CD14-positive monocyte (primary cell): ENCODE measurements around the gene FAF1. TPM values are rescaled to one million over a fixed set of nuclear protein-coding genes. Genes with fewer than 3 reads are reported as not detected.

Experiments used
- DNase-seq, 3 donors: peaks; one replicate each; pipeline ENCODE4 v3.0.0-alpha.2; 2011 to 2022
- H2AFZ ChIP-seq: 2 replicates; pipeline ENCODE4 v1.6.0; 2012; ENCODE audit warnings: mild to moderate bottlenecking, low read depth, low read length, inconsistent platforms; ENCODE audit not compliant: insufficient read depth, poor library complexity, severe bottlenecking
- H3K27ac ChIP-seq, 2 donors: 1 replicate in 1 of 2; 2 replicates in 1 of 2; pipeline ENCODE4 v1.5.1; 2012 to 2013; ENCODE audit warnings: low read length in 2 of 2, control low read depth in 1 of 2, inconsistent platforms in 1 of 2, low read depth in 1 of 2, mild to moderate bottlenecking in 1 of 2
- H3K27me3 ChIP-seq, 2 donors: one replicate each; pipeline versions ENCODE4 v1.6.0 to v1.6.1; 2011 to 2013; ENCODE audit warnings: low read length in 2 of 2; ENCODE audit not compliant: control insufficient read depth in 2 of 2, insufficient read depth in 2 of 2
- H3K36me3 ChIP-seq, 2 donors: replicated peaks in 1 of 2; 1 replicate in 1 of 2; 2 replicates in 1 of 2; pipeline versions ENCODE4 v1.5.1 to v1.6.1; 2012 to 2013; ENCODE audit warnings: low read length in 2 of 2, control low read depth in 1 of 2, inconsistent platforms in 1 of 2, mild to moderate bottlenecking in 1 of 2; ENCODE audit not compliant: insufficient read depth in 2 of 2, control insufficient read depth in 1 of 2
- H3K4me1 ChIP-seq, 2 donors: 1 replicate in 1 of 2; 2 replicates in 1 of 2; pipeline versions ENCODE4 v1.5.1 to v1.6.1; 2012 to 2013; ENCODE audit warnings: low read length in 2 of 2, control low read depth in 1 of 2, inconsistent platforms in 1 of 2, mild to moderate bottlenecking in 1 of 2, moderate library complexity in 1 of 2; ENCODE audit not compliant: insufficient read depth in 2 of 2, control insufficient read depth in 1 of 2
- H3K4me2 ChIP-seq: replicated peaks from 2 replicates; pipeline ENCODE3; 2012; ENCODE audit warnings: low read length, moderate library complexity, mild to moderate bottlenecking; ENCODE audit not compliant: poor library complexity, severe bottlenecking; ENCODE audit errors: extremely low read depth
- H3K4me3 ChIP-seq, 3 experiments: fragments of 200-600 bp in 1 of 3; sonication (generic) in 1 of 3; replicated peaks in 1 of 3; 1 replicate in 2 of 3; 2 replicates in 1 of 3; pipeline ENCODE4 v1.5.1; 2011 to 2013; ENCODE audit warnings: low read length in 3 of 3, mild to moderate bottlenecking in 3 of 3, control low read depth in 2 of 3, low read depth in 2 of 3, inconsistent platforms in 1 of 3, moderate library complexity in 1 of 3
- H3K79me2 ChIP-seq: 2 replicates; pipeline ENCODE4 v1.6.0; 2012; ENCODE audit warnings: mild to moderate bottlenecking, control low read depth, inconsistent platforms, low read length, moderate library complexity; ENCODE audit not compliant: insufficient read depth
- H3K9ac ChIP-seq: 2 replicates; pipeline ENCODE4 v1.6.0; 2017; ENCODE audit warnings: low read length, mild to moderate bottlenecking; ENCODE audit not compliant: insufficient read depth, poor library complexity, severe bottlenecking
- H3K9me3 ChIP-seq, 2 donors: replicated peaks in 1 of 2; 1 replicate in 1 of 2; 2 replicates in 1 of 2; pipeline versions ENCODE4 v1.5.1 to v1.6.1; 2012 to 2013; ENCODE audit warnings: low read length in 2 of 2, control low read depth in 1 of 2; ENCODE audit not compliant: control insufficient read depth in 1 of 2, insufficient read depth in 1 of 2
- H4K20me1 ChIP-seq: 2 replicates; pipeline ENCODE4 v1.6.0; 2012; ENCODE audit warnings: mild to moderate bottlenecking, low read length, control low read depth, moderate library complexity; ENCODE audit not compliant: insufficient read depth
- H3K27ac Mint-ChIP-seq, 7 donors: one replicate each; pipeline ENCODE4 v1.8.0; 2020; ENCODE audit warnings: mild to moderate bottlenecking in 7 of 7, mixed read lengths in 7 of 7, moderate library complexity in 6 of 7, inconsistent platforms in 2 of 7
- H3K27me3 Mint-ChIP-seq, 3 donors: one replicate each; pipeline ENCODE4 v1.8.0; 2021 to 2022; ENCODE audit warnings: low read depth in 3 of 3, mild to moderate bottlenecking in 3 of 3, mixed read lengths in 3 of 3, moderate library complexity in 3 of 3, inconsistent platforms in 1 of 3
- H3K36me3 Mint-ChIP-seq, 2 donors: one replicate each; pipeline ENCODE4 v1.8.0; 2020; ENCODE audit warnings: mixed read lengths in 2 of 2, inconsistent platforms in 1 of 2, mild to moderate bottlenecking in 1 of 2
- H3K4me1 Mint-ChIP-seq: one replicate; pipeline ENCODE4 v1.8.0; 2020; ENCODE audit warnings: mild to moderate bottlenecking, mixed read lengths
- H3K4me3 Mint-ChIP-seq, 2 donors: one replicate each; pipeline ENCODE4 v1.8.0; 2020; ENCODE audit warnings: mild to moderate bottlenecking in 2 of 2, mixed read lengths in 2 of 2, moderate library complexity in 1 of 2
- H3K9me3 Mint-ChIP-seq, 7 donors: one replicate each; pipeline ENCODE4 v1.8.0; 2020 to 2022; ENCODE audit warnings: mixed read lengths in 7 of 7, mild to moderate bottlenecking in 6 of 7, moderate library complexity in 6 of 7, inconsistent platforms in 2 of 7
- WGBS: methylation state at CpG from one replicate; pipeline ENCODE4 v1.1.5; 2013; ENCODE audit warnings: missing lambda C conversion rate; ENCODE audit not compliant: insufficient coverage; 5-methylcytosine and 5-hydroxymethylcytosine counted together
- intact Hi-C, 2 donors: fragments of 100-400 bp; cut with micrococcal nuclease; formaldehyde crosslinking; loops; one replicate each; pipeline versions ENCODE4 v1.15.0 to v1.15.1; 2023
- polyA plus RNA-seq, 3 donors: library from polyadenylated mRNA; depleted of rRNA in 1 of 3; unstranded in 2 of 3; stranded (reverse) in 1 of 3; fragments of 300-500 nt in 2 of 3; fragments of >200 nt in 1 of 3; fragmentation: Illumina TruSeq in 2 of 3; gene quantifications; 1 replicate in 2 of 3; 2 replicates in 1 of 3; pipeline ENCODE4 v1.2.3, GENCODE V29; 2012 to 2021
- TF ChIP-seq, protein P1 (sequence below): fragments of 200-600 bp; IDR thresholded peaks from one replicate; pipeline ENCODE4 v1.8.0; 2022; ENCODE audit warnings: antibody characterized with exemption, mild to moderate bottlenecking

Gene FAF1
- polyA plus RNA-seq, 3 donors: 11.4 to 29.6 (median 16.9) TPM

DNA sequence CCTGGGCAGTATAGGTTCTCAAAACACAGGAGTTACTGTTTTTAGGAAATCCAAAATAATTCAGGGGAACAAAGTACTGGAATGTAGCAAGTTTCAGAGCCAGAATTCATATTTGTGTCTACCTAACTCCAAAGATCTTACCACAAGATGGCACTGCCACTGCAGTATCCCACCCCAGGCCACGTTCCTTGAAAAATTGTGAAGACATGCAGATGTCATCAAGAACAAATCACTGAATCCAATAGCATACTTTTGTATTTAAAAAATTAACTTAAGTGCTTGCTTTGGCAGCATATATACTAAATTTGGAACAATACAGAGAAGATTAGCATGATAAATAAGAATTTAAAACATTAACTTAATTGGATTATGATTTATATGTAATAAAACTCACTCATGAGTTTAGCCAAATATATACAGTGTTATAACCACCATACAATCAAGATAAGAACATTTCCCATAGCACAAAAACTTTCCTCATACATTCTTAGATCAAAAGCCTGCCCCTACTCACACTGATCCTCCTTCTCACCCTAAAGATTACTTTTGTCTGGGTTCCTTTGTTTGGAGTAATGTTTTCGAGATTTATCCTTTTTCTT, 209.9 kb downstream of the FAF1 start:
- no peaks in the 10 kb centered on the region for H3K27me3 ChIP-seq
- Mint-ChIP-seq H3K4me1 (no peaks in the 10 kb centered on the region), H3K4me3 (no peak overlapping the region), H3K27me3 (peaks cover 0 to 2% (median 0%) of the 10 kb centered on the region in 3 donors), H3K27ac (peak overlapping the region in 1 of 7 donors; percentile 40), H3K36me3 (peaks cover 16 to 19% of the 10 kb centered on the region in 2 donors), H3K9me3 (no peaks in the 10 kb centered on the region)
- TF ChIP-seq, protein P1, sequence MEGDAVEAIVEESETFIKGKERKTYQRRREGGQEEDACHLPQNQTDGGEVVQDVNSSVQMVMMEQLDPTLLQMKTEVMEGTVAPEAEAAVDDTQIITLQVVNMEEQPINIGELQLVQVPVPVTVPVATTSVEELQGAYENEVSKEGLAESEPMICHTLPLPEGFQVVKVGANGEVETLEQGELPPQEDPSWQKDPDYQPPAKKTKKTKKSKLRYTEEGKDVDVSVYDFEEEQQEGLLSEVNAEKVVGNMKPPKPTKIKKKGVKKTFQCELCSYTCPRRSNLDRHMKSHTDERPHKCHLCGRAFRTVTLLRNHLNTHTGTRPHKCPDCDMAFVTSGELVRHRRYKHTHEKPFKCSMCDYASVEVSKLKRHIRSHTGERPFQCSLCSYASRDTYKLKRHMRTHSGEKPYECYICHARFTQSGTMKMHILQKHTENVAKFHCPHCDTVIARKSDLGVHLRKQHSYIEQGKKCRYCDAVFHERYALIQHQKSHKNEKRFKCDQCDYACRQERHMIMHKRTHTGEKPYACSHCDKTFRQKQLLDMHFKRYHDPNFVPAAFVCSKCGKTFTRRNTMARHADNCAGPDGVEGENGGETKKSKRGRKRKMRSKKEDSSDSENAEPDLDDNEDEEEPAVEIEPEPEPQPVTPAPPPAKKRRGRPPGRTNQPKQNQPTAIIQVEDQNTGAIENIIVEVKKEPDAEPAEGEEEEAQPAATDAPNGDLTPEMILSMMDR: no peak
- H3K4me1 ChIP-seq: no peaks in the 10 kb centered on the region
- no peak overlapping the region for H3K4me2 ChIP-seq
- no peaks in the 10 kb centered on the region for H3K79me2 ChIP-seq
- no peaks in the 10 kb centered on the region for H3K9me3 ChIP-seq
- intact Hi-C loops: no loop called here
- no peak overlapping the region for H3K27ac ChIP-seq
- H4K20me1 ChIP-seq: no peaks in the 10 kb centered on the region
- no peak overlapping the region for H3K9ac ChIP-seq
- DNase-seq: no peak
- WGBS: no CpG with 5 or more reads among the region's 2 CpGs
- no peak overlapping the region for H2AFZ ChIP-seq
- peaks cover 2 to 11% of the 10 kb centered on the region in 2 donors for H3K36me3 ChIP-seq
- H3K4me3 ChIP-seq: no peak overlapping the region

DNA sequence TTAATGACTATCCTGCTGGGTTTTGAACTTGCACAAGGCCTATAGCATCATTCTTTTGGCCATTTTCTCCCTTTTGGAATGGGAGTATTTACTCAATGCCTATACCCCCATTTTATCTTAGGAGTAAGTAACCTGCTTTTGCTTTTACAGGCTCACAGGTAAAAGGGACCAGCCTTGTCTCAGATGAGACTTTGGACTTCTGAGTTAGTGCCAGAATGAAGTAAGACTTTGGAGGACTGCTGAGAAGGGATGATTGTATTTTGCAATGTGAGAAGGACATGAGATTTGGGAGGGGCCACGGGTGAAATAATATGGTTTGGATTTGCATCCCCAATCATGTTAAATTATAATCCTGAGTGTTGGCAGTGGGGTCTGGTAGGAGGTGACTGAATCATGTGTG, 212.7 kb downstream of the FAF1 start:
- Mint-ChIP-seq H3K9me3 (no peaks in the 10 kb centered on the region), H3K4me3 (no peak overlapping the region), H3K4me1 (no peaks in the 10 kb centered on the region), H3K36me3 (peaks cover 22 to 30% of the 10 kb centered on the region in 2 donors), H3K27me3 (peaks cover 0 to 2% (median 0%) of the 10 kb centered on the region in 3 donors), H3K27ac (peak overlapping the region in 1 of 7 donors; percentile 26)
- Histone ChIP-seq H3K27me3 (no peaks in the 10 kb centered on the region), H3K36me3 (peaks cover 7 to 29% of the 10 kb centered on the region in 2 donors), H3K27ac (no peak overlapping the region), H3K9ac (no peak overlapping the region), H3K4me2 (no peak overlapping the region), H3K4me1 (no peaks in the 10 kb centered on the region), H3K4me3 (no peak overlapping the region), H3K9me3 (no peaks in the 10 kb centered on the region), H4K20me1 (no peaks in the 10 kb centered on the region), H2AFZ (no peak overlapping the region), H3K79me2 (no peaks in the 10 kb centered on the region)
- TF ChIP-seq, protein P1: no peak
- WGBS: 100% methylated on average over 1 of the region's 1 CpG
- DNase-seq: no peak
- intact Hi-C loops: no loop called here
